ENCODE results near the gene SGTA.
"Not testable (repeated sequence)": the region's sequence is repeated elsewhere in the genome, so short reads cannot be mapped to it uniquely, and the experiment has no call there.

The SGTA gene

GRCh38 chr19:2722541-2723344 lies 60.3 kb downstream of the SGTA start:
- no peak for DNase-seq

GRCh38 chr19:2721570-2722540 lies 61.2 kb downstream of the SGTA start:
- DNase-seq: no peak

- no peak for DNase-seq
Observed at GRCh38 chr19:2720777-2721569, 62.1 kb downstream of the SGTA start, which contains the start of gene DIRAS1. TSS of gene DIRAS1 (minus strand) at chr19:2721372. CDS start at chr19:2717806, 3,566 bp downstream.

GRCh38 chr19:2719920-2720776 lies 62.9 kb downstream of the SGTA start:
- no peak for DNase-seq

GRCh38 chr19:2719232-2719735 lies 63.8 kb downstream of the SGTA start:
- no peak for DNase-seq

- no peak for DNase-seq
Observed at GRCh38 chr19:2717638-2718541, 65.2 kb downstream of the SGTA start.

- DNase-seq: no peak
Observed at GRCh38 chr19:2716722-2717637, 66.1 kb downstream of the SGTA start.

GRCh38 chr19:2716275-2716650 lies 66.8 kb downstream of the SGTA start:
- no peak for DNase-seq

- DNase-seq: no peak
Observed at GRCh38 chr19:2715470-2716274, 67.4 kb downstream of the SGTA start.

- DNase-seq: no peak
Observed at GRCh38 chr19:2714531-2715269, 68.4 kb downstream of the SGTA start.

- DNase-seq: not testable (repeated sequence)
Observed at GRCh38 chr19:2714102-2714501, 69.0 kb downstream of the SGTA start.

GRCh38 chr19:2713170-2713569 lies 69.9 kb downstream of the SGTA start:
- not testable (repeated sequence) for DNase-seq

- no peak for DNase-seq
Observed at GRCh38 chr19:2711875-2712205, 71.2 kb downstream of the SGTA start.

- DNase-seq: no peak
Observed at GRCh38 chr19:2711172-2711874, 71.8 kb downstream of the SGTA start.

GRCh38 chr19:2706251-2706650 lies 76.8 kb downstream of the SGTA start:
- no peak for DNase-seq
